Urinary bladder (tissue), 4 donors: ENCODE results near the gene CACNB2. TPM values are rescaled to one million over a fixed set of nuclear protein-coding genes. Genes with fewer than 3 reads are reported as not detected.

Source experiments
- DNase-seq: peaks from one replicate; pipeline ENCODE4 v3.0.0-alpha.2; 2015; ENCODE audit errors: extremely low spot score
- H3K27ac ChIP-seq: one replicate; pipeline ENCODE4 v1.5.1; 2013; ENCODE audit warnings: low read depth, mild to moderate bottlenecking, moderate library complexity
- H3K36me3 ChIP-seq: one replicate; pipeline ENCODE4 v1.6.1; 2013; ENCODE audit warnings: mild to moderate bottlenecking, moderate library complexity; ENCODE audit not compliant: insufficient read depth
- H3K4me1 ChIP-seq: one replicate; pipeline ENCODE4 v1.6.1; 2013; ENCODE audit warnings: mild to moderate bottlenecking, moderate library complexity; ENCODE audit not compliant: insufficient read depth
- H3K4me3 ChIP-seq: one replicate; pipeline ENCODE4 v1.5.1; 2013; ENCODE audit warnings: low read depth, low read length
- WGBS: extraction: QIAGEN DNeasy Blood & Tissue Kit; methylation state at CpG from one replicate; pipeline ENCODE4 v1.1.7; 2013; 5-methylcytosine and 5-hydroxymethylcytosine counted together
- polyA plus RNA-seq: library from polyadenylated mRNA; stranded (reverse); fragments of 200-250 nt; gene quantifications from one replicate; pipeline ENCODE4 v1.2.3, GENCODE V29; 2013
- total RNA-seq: library from RNA; depleted of rRNA; stranded (reverse); fragments of >200 nt; gene quantifications from one replicate; pipeline ENCODE4 v1.2.3, GENCODE V29; 2014
- donor health status: healthy with polysubstance abuse.
- donor health status: healthy.

The CACNB2 gene
- total and polyA plus RNA-seq, 2 donors, result 16.7 to 40.4 TPM

- no peak for DNase-seq
- no peak overlapping the region for H3K4me3 ChIP-seq
- no peaks in the 10 kb centered on the region for H3K4me1 ChIP-seq
- no peaks in the 10 kb centered on the region for H3K36me3 ChIP-seq
- no peak overlapping the region for H3K27ac ChIP-seq
- WGBS, result 72% methylated on average over 4 of the region's 4 CpGs
Measured at GRCh38 chr10:18235477-18235876, 95.3 kb downstream of the CACNB2 start.

GRCh38 chr10:18236756-18237155 is 96.5 kb downstream of the CACNB2 start:
- Histone ChIP-seq H3K36me3 (no peaks in the 10 kb centered on the region), H3K27ac (no peak overlapping the region), H3K4me3 (no peak overlapping the region), H3K4me1 (no peaks in the 10 kb centered on the region)
- 71% methylated on average over 3 of the region's 3 CpGs for WGBS
- DNase-seq, result no peak

GRCh38 chr10:18238870-18239485 is 98.8 kb downstream of the CACNB2 start:
- H3K27ac ChIP-seq, result no peak overlapping the region
- no peak for DNase-seq
- 53% methylated on average over 8 of the region's 8 CpGs for WGBS
- no peaks in the 10 kb centered on the region for H3K36me3 ChIP-seq
- no peak overlapping the region for H3K4me3 ChIP-seq
- H3K4me1 ChIP-seq, result no peaks in the 10 kb centered on the region

- Histone ChIP-seq H3K4me3 (no peak overlapping the region), H3K36me3 (no peaks in the 10 kb centered on the region), H3K27ac (no peak overlapping the region), H3K4me1 (no peaks in the 10 kb centered on the region)
- no peak for DNase-seq
- 67% methylated on average over 12 of the region's 12 CpGs for WGBS
Measured at GRCh38 chr10:18240185-18240882, 100.1 kb downstream of the CACNB2 start.

GRCh38 chr10:18246967-18247366 is 106.7 kb downstream of the CACNB2 start:
- H3K4me1 ChIP-seq, result no peaks in the 10 kb centered on the region
- H3K36me3 ChIP-seq, result no peaks in the 10 kb centered on the region
- no peak overlapping the region for H3K4me3 ChIP-seq
- H3K27ac ChIP-seq, result no peak overlapping the region
- WGBS, result 84% methylated on average over 7 of the region's 7 CpGs
- no peak for DNase-seq

GRCh38 chr10:18252086-18252485 is 111.9 kb downstream of the CACNB2 start:
- H3K4me3 ChIP-seq, result no peak overlapping the region
- WGBS, result 23% methylated on average over 7 of the region's 7 CpGs
- no peaks in the 10 kb centered on the region for H3K36me3 ChIP-seq
- no peaks in the 10 kb centered on the region for H3K4me1 ChIP-seq
- no peak overlapping the region for H3K27ac ChIP-seq
- DNase-seq, result no peak

- Histone ChIP-seq H3K4me1 (no peaks in the 10 kb centered on the region), H3K36me3 (no peaks in the 10 kb centered on the region), H3K4me3 (no peak overlapping the region), H3K27ac (no peak overlapping the region)
- 94% methylated on average over 2 of the region's 2 CpGs for WGBS
- no peak for DNase-seq
Measured at GRCh38 chr10:18254086-18254485, 113.9 kb downstream of the CACNB2 start.

- DNase-seq, result no peak
- no peaks in the 10 kb centered on the region for H3K4me1 ChIP-seq
- H3K27ac ChIP-seq, result no peak overlapping the region
- no peaks in the 10 kb centered on the region for H3K36me3 ChIP-seq
- H3K4me3 ChIP-seq, result no peak overlapping the region
- WGBS, result 80% methylated on average over 4 of the region's 4 CpGs
Measured at GRCh38 chr10:18254692-18255091, 114.5 kb downstream of the CACNB2 start.

GRCh38 chr10:18260310-18260922 is 120.2 kb downstream of the CACNB2 start:
- H3K36me3 ChIP-seq, result no peaks in the 10 kb centered on the region
- 48% methylated on average over 18 of the region's 18 CpGs for WGBS
- no peak for DNase-seq
- no peak overlapping the region for H3K4me3 ChIP-seq
- no peaks in the 10 kb centered on the region for H3K4me1 ChIP-seq
- H3K27ac ChIP-seq, result no peak overlapping the region

- H3K4me1 ChIP-seq, result no peaks in the 10 kb centered on the region
- no peak for DNase-seq
Measured at GRCh38 chr10:18261063-18261610, 120.9 kb downstream of the CACNB2 start.

GRCh38 chr10:18261768-18262231 is 121.6 kb downstream of the CACNB2 start:
- H3K36me3 ChIP-seq, result no peaks in the 10 kb centered on the region
- DNase-seq, result no peak
- WGBS, result 70% methylated on average over 5 of the region's 5 CpGs
- H3K27ac ChIP-seq, result no peak overlapping the region
- H3K4me3 ChIP-seq, result no peak overlapping the region
- H3K4me1 ChIP-seq, result no peaks in the 10 kb centered on the region

More at GRCh38 chr10:18261063-18261610, 120.9 kb downstream of the CACNB2 start:
- Histone ChIP-seq H3K36me3 (no peaks in the 10 kb centered on the region), H3K4me3 (no peak overlapping the region), H3K27ac (no peak overlapping the region)
- 66% methylated on average over 15 of the region's 15 CpGs for WGBS

GRCh38 chr10:18264466-18265050 is 124.3 kb downstream of the CACNB2 start:
- H3K27ac ChIP-seq, result no peak overlapping the region
- no peaks in the 10 kb centered on the region for H3K4me1 ChIP-seq
- H3K4me3 ChIP-seq, result no peak overlapping the region
- WGBS, result 46% methylated on average over 5 of the region's 5 CpGs
- H3K36me3 ChIP-seq, result no peaks in the 10 kb centered on the region
- no peak for DNase-seq

GRCh38 chr10:18268005-18268404 is 127.8 kb downstream of the CACNB2 start:
- no peak for DNase-seq
- 87% methylated on average over 3 of the region's 3 CpGs for WGBS
- Histone ChIP-seq H3K27ac (no peak overlapping the region), H3K4me1 (no peaks in the 10 kb centered on the region), H3K4me3 (no peak overlapping the region), H3K36me3 (no peaks in the 10 kb centered on the region)
